CD4-positive, alpha-beta memory T cell (primary cell): ENCODE measurements around the gene LENG9. TPM values are rescaled to one million over a fixed set of nuclear protein-coding genes. Genes with fewer than 3 reads are reported as not detected.

Experiments
- CTCF ChIA-PET: fragments of 350-600 bp; sonication (Branson Sonifier 250); formaldehyde crosslinking; loops from one replicate; lab custom pipeline; 2021; ENCODE audit warnings: inconsistent platforms; ENCODE audit not compliant: partially characterized antibody; lab: Charles Lee
- POLR2A ChIA-PET: fragments of 350-600 bp; sonication (Branson Sonifier 250); formaldehyde crosslinking; loops from one replicate; lab custom pipeline; 2021; ENCODE audit not compliant: partially characterized antibody; lab: Charles Lee
- DNase-seq, 5 donors: peaks; one replicate each; pipeline versions ENCODE4 v3.0.0 to v3.0.0-alpha.2; 2020 to 2022; ENCODE audit warnings: mixed read lengths in 1 of 5
- H3K27ac ChIP-seq: one replicate; pipeline ENCODE4 v1.7.0; 2013; ENCODE audit warnings: low read depth, low read length
- H3K27me3 ChIP-seq: 2 replicates; pipeline ENCODE4 v1.7.0; 2013; ENCODE audit warnings: mild to moderate bottlenecking, low read length, moderate library complexity; ENCODE audit not compliant: insufficient read depth
- H3K36me3 ChIP-seq: 2 replicates; pipeline ENCODE4 v1.7.0; 2013; ENCODE audit warnings: mild to moderate bottlenecking, low read length, moderate library complexity; ENCODE audit not compliant: insufficient read depth
- H3K4me1 ChIP-seq: 2 replicates; pipeline ENCODE4 v1.7.0; 2013; ENCODE audit warnings: mild to moderate bottlenecking, low read length, moderate library complexity; ENCODE audit not compliant: insufficient read depth
- H3K4me3 ChIP-seq, 2 donors: one replicate each; pipeline ENCODE4 v1.7.0; 2013; ENCODE audit warnings: low read length in 2 of 2, mild to moderate bottlenecking in 1 of 2
- H3K9me3 ChIP-seq, 2 donors: one replicate each; pipeline ENCODE4 v1.7.0; 2013; ENCODE audit warnings: low read length in 2 of 2, control low read depth in 1 of 2; ENCODE audit not compliant: control insufficient read depth in 1 of 2
- H3K27ac Mint-ChIP-seq, 7 donors: one replicate each; pipeline ENCODE4 v1.8.0; 2020 to 2021; ENCODE audit warnings: mixed read lengths in 7 of 7, mild to moderate bottlenecking in 6 of 7, inconsistent platforms in 3 of 7, moderate library complexity in 3 of 7
- H3K27me3 Mint-ChIP-seq, 2 donors: one replicate each; pipeline ENCODE4 v1.8.0; 2020 to 2021; ENCODE audit warnings: mixed read lengths in 2 of 2
- H3K36me3 Mint-ChIP-seq, 2 donors: one replicate each; pipeline ENCODE4 v1.8.0; 2020 to 2021; ENCODE audit warnings: mixed read lengths in 2 of 2, inconsistent platforms in 1 of 2, mild to moderate bottlenecking in 1 of 2
- H3K4me1 Mint-ChIP-seq, 4 donors: one replicate each; pipeline ENCODE4 v1.8.0; 2020 to 2021; ENCODE audit warnings: mixed read lengths in 4 of 4, mild to moderate bottlenecking in 1 of 4
- H3K4me3 Mint-ChIP-seq, 8 donors: one replicate each; pipeline ENCODE4 v1.8.0; 2020 to 2021; ENCODE audit warnings: mixed read lengths in 8 of 8, mild to moderate bottlenecking in 7 of 8, moderate library complexity in 6 of 8, inconsistent platforms in 3 of 8
- H3K9me3 Mint-ChIP-seq, 8 donors: one replicate each; pipeline ENCODE4 v1.8.0; 2020 to 2021; ENCODE audit warnings: mixed read lengths in 8 of 8, mild to moderate bottlenecking in 5 of 8, inconsistent platforms in 3 of 8, moderate library complexity in 1 of 8
- intact Hi-C: fragments of 100-400 bp; cut with micrococcal nuclease; formaldehyde crosslinking; loops from one replicate; pipeline ENCODE4 v1.15.1; 2023
- polyA plus RNA-seq, 2 donors: library from polyadenylated mRNA; unstranded; fragments of 300-500 nt; fragmentation: Illumina TruSeq; gene quantifications; one replicate each; pipeline ENCODE4 v1.2.3, GENCODE V29; 2021
- total RNA-seq, 2 experiments: library from RNA; stranded (reverse); gene quantifications; one replicate each; pipeline ENCODE4 v1.2.3, GENCODE V29; 2021

The LENG9 gene
- total and polyA plus RNA-seq, 4 experiments from 2014 or later: 0.59 to 7.3 (median 7.2) TPM; not detected in 1

DNA sequence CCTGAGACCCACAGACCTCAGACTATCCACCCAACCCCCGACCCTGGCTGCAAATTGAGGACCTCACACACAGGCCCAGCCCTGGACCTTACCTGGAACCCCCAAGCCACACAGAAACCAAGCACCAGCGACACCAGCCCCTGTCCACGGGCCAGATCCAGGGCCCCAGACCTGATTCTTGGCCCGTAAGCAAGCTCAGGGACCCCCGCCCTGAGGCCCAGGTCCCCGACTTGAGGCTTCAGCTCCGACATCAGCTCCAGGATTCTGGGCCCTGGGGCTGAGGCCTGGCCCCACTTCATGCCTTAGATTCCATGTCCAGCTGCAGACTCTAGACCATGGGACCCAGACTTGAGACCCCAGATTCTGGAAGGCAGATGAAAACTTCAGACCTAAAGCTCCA is 42.1 kb downstream of the LENG9 start:
- H3K4me3 Mint-ChIP-seq: no peak overlapping the region
- no peaks in the 10 kb centered on the region for H3K36me3 Mint-ChIP-seq
- no peaks in the 10 kb centered on the region for H3K9me3 ChIP-seq
- peaks cover 6% of the 10 kb centered on the region for H3K27me3 ChIP-seq
- H3K36me3 ChIP-seq: no peaks in the 10 kb centered on the region
- no peak for DNase-seq
- intact Hi-C loops: no loop called here
- CTCF ChIA-PET: no interaction called here
- peaks cover 0 to 5% (median 0%) of the 10 kb centered on the region in 8 donors for H3K9me3 Mint-ChIP-seq
- H3K27me3 Mint-ChIP-seq: peaks cover 19 to 43% of the 10 kb centered on the region in 2 donors
- H3K27ac ChIP-seq: no peak overlapping the region
- peaks cover 12% of the 10 kb centered on the region for H3K4me1 ChIP-seq
- H3K4me1 Mint-ChIP-seq: peaks cover 10 to 21% (median 11%) of the 10 kb centered on the region in 4 donors
- H3K4me3 ChIP-seq: no peak overlapping the region
- POLR2A ChIA-PET: no interaction called here
- H3K27ac Mint-ChIP-seq: peak overlapping the region in 1 of 7 donors; percentile 45

DNA sequence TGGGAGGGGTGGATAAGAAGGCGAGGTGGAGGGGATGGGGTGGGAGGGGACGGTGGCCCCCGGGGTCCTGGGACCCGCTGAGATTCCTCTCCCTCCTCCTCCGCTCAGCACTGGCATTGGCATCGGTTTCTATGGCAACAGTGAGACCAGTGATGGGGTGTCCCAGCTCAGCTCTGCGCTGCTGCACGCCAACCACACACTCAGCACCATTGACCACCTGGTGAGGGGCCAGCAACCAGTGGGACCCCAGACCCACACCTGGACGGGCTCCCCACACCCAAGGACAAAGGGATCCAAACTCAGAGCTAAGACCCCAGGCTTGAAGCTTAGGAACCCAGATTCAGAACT is 42.4 kb downstream of the LENG9 start:
- Mint-ChIP-seq H3K9me3 (peaks cover 0 to 5% (median 0%) of the 10 kb centered on the region in 8 donors), H3K27ac (peak overlapping the region in 1 of 7 donors; percentile 45), H3K36me3 (no peaks in the 10 kb centered on the region), H3K4me3 (no peak overlapping the region), H3K27me3 (peaks cover 18 to 39% of the 10 kb centered on the region in 2 donors), H3K4me1 (peaks cover 10 to 21% (median 11%) of the 10 kb centered on the region in 4 donors)
- Histone ChIP-seq H3K4me3 (no peak overlapping the region), H3K27ac (no peak overlapping the region), H3K4me1 (peaks cover 12% of the 10 kb centered on the region), H3K36me3 (no peaks in the 10 kb centered on the region), H3K9me3 (no peaks in the 10 kb centered on the region), H3K27me3 (peaks cover 5% of the 10 kb centered on the region)
- intact Hi-C loops: no loop called here
- ChIA-PET CTCF (no interaction called here), POLR2A (no interaction called here)
- no peak for DNase-seq

DNA sequence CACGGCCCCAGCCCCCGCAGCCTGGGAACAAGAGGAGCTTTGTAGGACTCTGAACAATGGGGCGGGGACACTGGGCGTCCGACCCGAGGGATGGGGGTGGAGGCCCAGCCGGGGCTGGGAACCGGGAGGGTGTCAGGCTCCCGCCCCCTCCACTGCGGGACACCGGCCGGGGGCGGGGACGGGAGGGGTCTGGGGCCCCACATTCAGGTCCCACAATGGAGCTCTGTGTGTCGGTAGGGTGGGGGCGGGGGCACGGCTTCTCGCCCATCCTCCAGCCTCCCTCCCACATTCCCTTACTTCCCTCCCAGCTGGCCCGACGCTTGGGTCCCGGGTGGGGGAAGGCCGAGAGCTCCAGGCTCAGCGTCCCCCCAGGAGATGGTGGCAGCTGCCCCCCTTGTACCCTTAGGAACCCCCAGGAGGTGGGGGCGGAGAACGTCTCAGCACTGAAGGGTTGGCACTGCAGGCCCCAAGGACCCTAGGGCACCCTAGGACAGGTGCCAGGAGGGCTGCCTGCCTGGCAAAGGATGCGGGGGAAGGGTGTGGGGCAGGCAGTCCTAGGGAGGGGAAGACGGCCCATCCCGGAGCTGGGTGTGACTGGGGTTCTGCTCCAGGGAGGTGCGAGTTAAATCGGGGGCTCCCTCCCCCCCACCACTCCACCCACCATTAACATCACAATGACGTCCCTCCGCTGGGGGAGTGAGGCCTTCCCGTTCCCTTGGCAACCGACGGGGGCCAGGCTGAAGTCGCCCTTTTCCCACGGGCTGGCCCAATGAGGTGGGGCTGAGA is 43.0 kb downstream of the LENG9 start:
- Mint-ChIP-seq H3K27ac (no peak overlapping the region), H3K4me3 (no peak overlapping the region), H3K4me1 (peaks cover 10 to 21% (median 11%) of the 10 kb centered on the region in 4 donors), H3K9me3 (peaks cover 0 to 5% (median 0%) of the 10 kb centered on the region in 8 donors), H3K36me3 (no peaks in the 10 kb centered on the region), H3K27me3 (peaks cover 23 to 36% of the 10 kb centered on the region in 2 donors)
- POLR2A ChIA-PET: no interaction called here
- DNase-seq: no peak
- Histone ChIP-seq H3K27ac (no peak overlapping the region), H3K9me3 (no peaks in the 10 kb centered on the region), H3K4me1 (peaks cover 12% of the 10 kb centered on the region), H3K27me3 (peaks cover 8% of the 10 kb centered on the region), H3K4me3 (no peak overlapping the region), H3K36me3 (no peaks in the 10 kb centered on the region)
- CTCF ChIA-PET: no interaction called here
- intact Hi-C loops: no loop called here

DNA sequence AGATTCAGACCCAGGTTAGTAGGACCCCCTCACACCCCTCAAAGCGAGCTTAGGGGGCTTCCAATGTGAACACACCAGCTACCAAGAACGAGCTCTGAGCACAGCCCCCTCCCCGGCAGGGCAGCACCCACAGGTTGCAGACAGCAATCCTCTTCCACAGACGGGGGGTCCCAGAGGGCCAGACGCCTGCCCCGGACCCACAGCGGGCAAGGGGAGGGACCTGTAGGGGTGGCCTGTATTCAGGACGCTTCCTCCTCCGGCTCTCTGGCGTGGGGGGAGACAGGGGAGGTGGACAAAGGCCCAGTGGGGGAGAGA is 43.6 kb downstream of the LENG9 start:
- no peaks in the 10 kb centered on the region for H3K36me3 Mint-ChIP-seq
- no peak overlapping the region for H3K4me3 Mint-ChIP-seq
- intact Hi-C loops: no loop called here
- H3K27me3 Mint-ChIP-seq: peaks cover 24 to 33% of the 10 kb centered on the region in 2 donors
- CTCF ChIA-PET: no interaction called here
- Histone ChIP-seq H3K36me3 (no peaks in the 10 kb centered on the region), H3K27me3 (peaks cover 10% of the 10 kb centered on the region), H3K9me3 (no peaks in the 10 kb centered on the region), H3K4me1 (peaks cover 12% of the 10 kb centered on the region), H3K27ac (no peak overlapping the region), H3K4me3 (no peak overlapping the region)
- H3K27ac Mint-ChIP-seq: no peak overlapping the region
- POLR2A ChIA-PET: no interaction called here
- H3K4me1 Mint-ChIP-seq: peaks cover 10 to 21% (median 11%) of the 10 kb centered on the region in 4 donors
- H3K9me3 Mint-ChIP-seq: peaks cover 0 to 5% (median 0%) of the 10 kb centered on the region in 8 donors
- no peak for DNase-seq

DNA sequence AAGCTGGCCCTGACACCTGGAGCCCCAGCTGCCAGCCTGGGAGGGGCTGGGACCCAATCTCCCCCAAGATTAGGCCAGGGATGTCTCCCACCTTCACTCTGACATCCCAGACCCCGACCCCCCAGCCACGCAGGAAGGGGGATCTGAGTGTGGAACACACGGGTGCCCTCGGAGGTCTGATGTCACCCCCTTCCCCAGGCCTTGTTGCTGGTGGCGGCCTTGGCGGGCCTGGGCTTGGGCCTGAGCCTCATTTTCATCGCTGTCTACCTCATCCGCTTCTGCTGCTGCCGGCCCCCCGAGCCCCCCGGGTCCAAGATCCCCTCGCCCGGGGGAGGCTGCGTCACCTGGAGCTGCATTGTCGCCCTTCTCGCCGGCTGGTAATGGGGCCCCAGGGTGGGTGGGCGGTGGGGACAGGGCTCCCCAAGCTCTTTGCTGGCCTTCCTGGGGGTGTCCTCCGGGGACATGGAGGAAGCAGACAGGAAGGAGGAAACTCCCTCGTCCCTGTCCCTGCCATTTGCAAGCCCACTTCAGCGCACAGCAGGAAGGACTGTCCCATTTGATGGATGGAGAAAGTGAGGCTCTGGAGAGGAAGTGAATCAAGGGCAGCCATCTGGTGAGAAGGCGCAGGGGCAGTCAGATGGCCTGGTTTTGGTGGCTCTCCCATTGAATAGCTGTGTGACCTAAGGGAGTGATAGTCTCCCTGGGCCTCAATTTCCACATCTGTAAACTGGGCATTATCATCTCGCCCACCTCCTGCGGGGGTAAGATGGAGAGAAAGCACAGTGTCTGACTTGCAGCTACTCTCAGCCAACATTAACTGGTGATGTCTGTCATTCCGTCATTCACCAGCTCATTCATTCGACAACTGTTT is 44.4 kb downstream of the LENG9 start:
- ChIA-PET CTCF (no interaction called here), POLR2A (no interaction called here)
- intact Hi-C loops: no loop called here
- Histone ChIP-seq H3K27me3 (peaks cover 18% of the 10 kb centered on the region), H3K4me1 (peaks cover 12% of the 10 kb centered on the region), H3K27ac (no peak overlapping the region), H3K4me3 (no peak overlapping the region), H3K36me3 (no peaks in the 10 kb centered on the region), H3K9me3 (no peaks in the 10 kb centered on the region)
- peaks cover 31 to 39% of the 10 kb centered on the region in 2 donors for H3K27me3 Mint-ChIP-seq
- H3K27ac Mint-ChIP-seq: no peak overlapping the region
- H3K36me3 Mint-ChIP-seq: no peaks in the 10 kb centered on the region
- peaks cover 10 to 21% (median 13%) of the 10 kb centered on the region in 4 donors for H3K4me1 Mint-ChIP-seq
- H3K4me3 Mint-ChIP-seq: no peak overlapping the region
- peaks cover 0 to 5% (median 0%) of the 10 kb centered on the region in 8 donors for H3K9me3 Mint-ChIP-seq
- DNase-seq: no peak

DNA sequence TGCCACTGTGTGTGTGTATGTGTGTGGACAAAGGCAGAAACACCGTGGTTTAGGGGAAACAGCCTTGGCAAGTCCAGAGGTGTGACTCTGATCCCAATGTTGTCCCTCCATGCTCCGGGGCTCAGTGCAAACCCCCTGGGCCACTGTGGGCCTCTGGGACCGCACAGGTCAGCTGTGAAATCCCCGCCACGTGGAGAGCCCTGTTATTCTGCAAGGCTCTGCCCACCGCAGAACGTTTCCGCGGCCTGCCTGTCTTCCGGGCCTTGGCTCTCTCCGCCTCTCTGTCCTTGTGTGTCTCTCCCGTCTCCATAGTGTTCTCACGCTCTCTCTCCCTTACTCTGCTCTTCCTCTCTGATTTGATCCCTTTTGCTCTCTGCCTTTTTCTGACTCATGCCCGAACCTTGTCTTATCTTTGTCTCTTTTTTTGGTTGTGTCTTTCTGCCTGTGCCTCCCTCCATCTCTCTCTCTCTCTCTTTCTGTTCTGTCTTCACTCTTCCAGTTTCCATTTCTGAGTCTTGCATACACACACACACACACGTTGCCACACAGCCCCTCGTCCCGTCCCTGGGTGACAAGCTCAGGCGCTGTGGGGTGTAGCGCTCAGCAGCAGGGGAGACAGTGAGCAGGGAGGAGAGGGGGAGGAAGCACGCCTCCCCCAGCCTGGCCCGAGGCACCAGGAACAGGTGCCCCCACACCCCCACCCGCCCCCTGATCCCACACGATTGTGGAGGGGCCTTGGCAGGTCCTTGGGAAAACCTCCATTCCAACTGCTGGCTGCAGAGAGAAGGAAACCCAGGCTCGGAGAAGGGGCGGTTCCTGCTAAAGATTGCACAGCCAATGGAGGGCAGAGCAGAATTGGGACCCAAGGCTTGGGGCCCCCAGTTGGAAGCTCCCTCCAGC is 45.3 kb downstream of the LENG9 start:
- no peaks in the 10 kb centered on the region for H3K9me3 ChIP-seq
- POLR2A ChIA-PET: no interaction called here
- no peak overlapping the region for H3K27ac ChIP-seq
- peaks cover 10 to 21% (median 14%) of the 10 kb centered on the region in 4 donors for H3K4me1 Mint-ChIP-seq
- peak overlapping the region in 3 of 7 donors; percentile 8 to 53 (median 38) for H3K27ac Mint-ChIP-seq
- peaks cover 0 to 5% (median 1%) of the 10 kb centered on the region in 8 donors for H3K9me3 Mint-ChIP-seq
- CTCF ChIA-PET: no interaction called here
- H3K27me3 ChIP-seq: peaks cover 19% of the 10 kb centered on the region
- peaks cover 35 to 38% of the 10 kb centered on the region in 2 donors for H3K27me3 Mint-ChIP-seq
- no peaks in the 10 kb centered on the region for H3K36me3 Mint-ChIP-seq
- H3K4me3 ChIP-seq: no peak overlapping the region
- intact Hi-C loops: no loop called here
- peak overlapping the region; percentile 17 to 77 (median 56) for H3K4me3 Mint-ChIP-seq
- H3K36me3 ChIP-seq: no peaks in the 10 kb centered on the region
- H3K4me1 ChIP-seq: peaks cover 12% of the 10 kb centered on the region
- peak in 2 of 5 donors; percentile 17 to 18 for DNase-seq
